ENCODE data around the gene WDR62. TPM values are rescaled to one million over a fixed set of nuclear protein-coding genes. Genes with fewer than 3 reads are reported as not detected.

Gene WDR62
- total and polyA plus RNA-seq, 2 of the 8 experiments (the other 6 are each of a cell fraction or from before 2014, with no cell fraction given), result 28.2 to 39.5 TPM

- H4K5ac ChIP-seq (ENCODE audit: insufficient read length, low read depth, low read length), result peak within 1 kb of the TSS; percentile 73
- CTCF ChIA-PET (ENCODE audit: partially characterized antibody), result interaction anchor here (1.3 to 1.4 kb wide), 2 partner anchors 20 to 27 kb away, joined by 3 to 5 read pairs; no protein-coding TSS in a partner anchor
- no peak within 1 kb of the TSS for H3K27ac ChIP-seq (ENCODE audit: low read depth, low read length)
- H3K79me1 ChIP-seq (ENCODE audit: low read depth, low read length), result no peaks in the 10 kb centered on the region
- H3K4ac ChIP-seq (replicated peaks; ENCODE audit: insufficient read length, low read depth, low read length), result peak within 1 kb of the TSS; percentile 48
- no peaks in the 10 kb centered on the region for H3K79me2 ChIP-seq (ENCODE audit: control insufficient read depth in 1 of 2, insufficient read depth in 2 of 2, low read length in 2 of 2)
- peak within 1 kb of the TSS; percentile 60 for H3K18ac ChIP-seq (ENCODE audit: extremely low read depth, low read length)
- WGBS, 2 experiments (ENCODE audit: extremely low coverage in 1 of 2, insufficient coverage in 1 of 2, insufficient read length in 1 of 2, insufficient replicate concordance in 2 of 2, low coverage in 1 of 2, low lambda C conversion rate in 2 of 2, missing lambda C conversion rate in 1 of 2), result 7% methylated on average over 9 of the region's 51 CpGs; no CpG with 5 or more reads in 1 of the 2 experiments
- no peak within 1 kb of the TSS for H2BK15ac ChIP-seq (ENCODE audit: low read length)
- H4K91ac ChIP-seq (replicated peaks; ENCODE audit: insufficient read length, low read length), result peak within 1 kb of the TSS; percentile 22
- H3K4me2 ChIP-seq (ENCODE audit: insufficient read depth in 1 of 2, low read depth in 2 of 2, low read length in 2 of 2), result peak within 1 kb of the TSS; percentile 83 to 87
- DNase-seq (ENCODE audit: low read depth in 1 of 2, low spot score in 2 of 2) (peak in 1 of 2 experiments; percentile 90), FAIRE-seq (no peak)
- H2BK20ac ChIP-seq (ENCODE audit: low read length), result no peak within 1 kb of the TSS
- H3K4me3 ChIP-seq (ENCODE audit: extremely low read depth in 1 of 4, insufficient read depth in 2 of 4, low read depth in 3 of 4, low read length in 4 of 4), result peak within 1 kb of the TSS; percentile 58 to 97 (median 80)
- H4K8ac ChIP-seq (ENCODE audit: extremely low read depth, insufficient read depth, low read length), result peak within 1 kb of the TSS; percentile 73
- POLR2A ChIA-PET (ENCODE audit: partially characterized antibody), result interaction anchor here (0.6 to 1.8 kb wide), 3 partner anchors 21 to 131 kb away, joined by 3 to 7 read pairs (median 5); partner anchors contain the start of genes SYNE4 and THAP8
- H3K36me3 ChIP-seq (ENCODE audit: control insufficient read depth in 2 of 4, insufficient read depth in 4 of 4, low read length in 3 of 4), result no peaks in the 10 kb centered on the region
- H3K56ac ChIP-seq (replicated peaks; ENCODE audit: insufficient read length, low read depth, low read length), result no peak within 1 kb of the TSS
- no peak within 1 kb of the TSS for H3K23ac ChIP-seq (ENCODE audit: insufficient read length)
- TF ChIP-seq CBX5 (IDR thresholded peaks at IDR 0.05; ENCODE audit: low read depth, low read length) (no peak), KDM4A (IDR thresholded peaks at IDR 0.05; ENCODE audit: low read depth, low read length, severe bottlenecking) (peak; percentile 48), POLR2A (IDR thresholded peaks at IDR 0.05; ENCODE audit: control extremely low read depth in 1 of 2, low read depth in 2 of 2, low read length in 2 of 2) (peak in 1 of 2 experiments; percentile 11; a peak in 1 of 3 replicates), NRF1 (IDR thresholded peaks at IDR 0.05; ENCODE audit: low read depth, low read length) (peak; percentile 53), KDM5A (IDR thresholded peaks at IDR 0.05; ENCODE audit: low read length) (no peak), PHF8 (conservative IDR thresholded peaks at IDR 0.05; ENCODE audit: low read depth, low read length) (peak; percentile 51; the same call in 1 of the 2 replicates)
- peaks cover 0 to 6% of the 10 kb centered on the region in 2 experiments for H4K20me1 ChIP-seq (replicated peaks in 1 of 2; ENCODE audit: control insufficient read depth in 1 of 2, insufficient read depth in 2 of 2, low read length in 2 of 2)
- no peak within 1 kb of the TSS for H2AK5ac ChIP-seq (ENCODE audit: low read depth, low read length)
- H3K4me1 ChIP-seq (replicated peaks in 1 of 4; ENCODE audit: control insufficient read depth in 3 of 4, insufficient read depth in 4 of 4, low read length in 3 of 4), result peaks cover 0 to 11% (median 4%) of the 10 kb centered on the region in 4 experiments; a peak in 6 of 7 replicates
- H3K14ac ChIP-seq (ENCODE audit: insufficient read length), result no peak within 1 kb of the TSS
- peaks cover 0 to 4% (median 0%) of the 10 kb centered on the region in 4 experiments; a peak in 4 of 7 replicates for H3K27me3 ChIP-seq (replicated peaks in 1 of 4; ENCODE audit: control insufficient read depth in 3 of 4, extremely low read depth in 1 of 4, insufficient read depth in 3 of 4, low read length in 3 of 4)
- H3K9ac ChIP-seq (replicated peaks in 1 of 4; ENCODE audit: extremely low read depth in 1 of 4, low read depth in 3 of 4, low read length in 3 of 4), result peak within 1 kb of the TSS in 3 of 4 experiments; percentile 22 to 70 (median 25); a peak in 3 of 7 replicates
- H3K23me2 ChIP-seq (ENCODE audit: low read depth, low read length), result peaks cover 8% of the 10 kb centered on the region; the same call in 1 of the 2 replicates
- no peak within 1 kb of the TSS for H2BK12ac ChIP-seq (ENCODE audit: low read depth, low read length)
- H2BK5ac ChIP-seq (ENCODE audit: low read depth, low read length), result no peak within 1 kb of the TSS
- no peaks in the 10 kb centered on the region for H3K9me3 ChIP-seq (ENCODE audit: insufficient read depth in 2 of 2, low read depth in 1 of 2, low read length in 1 of 2)
- peak within 1 kb of the TSS; percentile 54; the same call in 1 of the 2 replicates for H2AFZ ChIP-seq (ENCODE audit: low read length)
- H2BK120ac ChIP-seq (replicated peaks; ENCODE audit: low read depth, low read length), result no peak within 1 kb of the TSS
Observed at GRCh38 chr19:36032251-36033104, 22.2 kb upstream of the WDR62 start, which contains the start of gene CLIP3. Gene CLIP3, minus strand, starts transcription at chr19:36032873. Its CDS starts 516 bp downstream, at chr19:36032357.
